ENCODE data around the gene HACD2.

HACD2 gene

DNA sequence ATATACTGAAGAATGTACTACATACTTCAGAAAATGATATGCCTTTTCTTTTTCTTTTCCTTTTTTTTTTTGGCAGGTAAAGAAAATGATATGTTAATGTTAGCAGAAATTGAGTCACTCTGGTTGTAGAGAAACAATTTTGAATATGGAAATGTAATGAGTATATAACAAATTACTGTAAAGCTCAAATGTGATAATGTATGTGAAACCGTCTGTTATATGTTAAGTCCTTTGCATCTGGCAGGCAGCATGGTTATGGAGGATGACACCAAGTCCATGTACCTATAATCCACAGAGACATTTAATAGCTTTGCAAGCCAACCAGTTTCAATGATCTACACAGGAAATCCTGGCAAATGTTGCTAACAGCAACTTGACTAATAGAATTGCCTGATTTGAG lies 58.4 kb downstream of the HACD2 start:
- peak; percentile 47 for DNase-seq
- H3K9me2 ChIP-seq (replicated peaks; ENCODE audit: insufficient read depth, low read length): no peaks in the 10 kb centered on the region
- no peaks in the 10 kb centered on the region for H4K20me1 ChIP-seq (ENCODE audit: insufficient read depth, low read length)
- peaks cover 12% of the 10 kb centered on the region; the same call in 1 of the 2 replicates for H3K79me2 ChIP-seq (ENCODE audit: low read length)
- H3K27me3 ChIP-seq (replicated peaks; ENCODE audit: insufficient read depth, low read length): no peaks in the 10 kb centered on the region
- peaks cover 53% of the 10 kb centered on the region for H3K4me1 ChIP-seq (ENCODE audit: low read length)
- peak overlapping the region; percentile 38 for H3K4me3 ChIP-seq (ENCODE audit: low read length)
- H2AFZ ChIP-seq (ENCODE audit: low read length): no peak overlapping the region
- H3K27ac ChIP-seq (ENCODE audit: low read length): peak overlapping the region; percentile 86
- TF ChIP-seq EZH2phosphoT487 (IDR thresholded peaks at IDR 0.05; ENCODE audit: low read length): no peak
- TF ChIP-seq, protein P1, sequence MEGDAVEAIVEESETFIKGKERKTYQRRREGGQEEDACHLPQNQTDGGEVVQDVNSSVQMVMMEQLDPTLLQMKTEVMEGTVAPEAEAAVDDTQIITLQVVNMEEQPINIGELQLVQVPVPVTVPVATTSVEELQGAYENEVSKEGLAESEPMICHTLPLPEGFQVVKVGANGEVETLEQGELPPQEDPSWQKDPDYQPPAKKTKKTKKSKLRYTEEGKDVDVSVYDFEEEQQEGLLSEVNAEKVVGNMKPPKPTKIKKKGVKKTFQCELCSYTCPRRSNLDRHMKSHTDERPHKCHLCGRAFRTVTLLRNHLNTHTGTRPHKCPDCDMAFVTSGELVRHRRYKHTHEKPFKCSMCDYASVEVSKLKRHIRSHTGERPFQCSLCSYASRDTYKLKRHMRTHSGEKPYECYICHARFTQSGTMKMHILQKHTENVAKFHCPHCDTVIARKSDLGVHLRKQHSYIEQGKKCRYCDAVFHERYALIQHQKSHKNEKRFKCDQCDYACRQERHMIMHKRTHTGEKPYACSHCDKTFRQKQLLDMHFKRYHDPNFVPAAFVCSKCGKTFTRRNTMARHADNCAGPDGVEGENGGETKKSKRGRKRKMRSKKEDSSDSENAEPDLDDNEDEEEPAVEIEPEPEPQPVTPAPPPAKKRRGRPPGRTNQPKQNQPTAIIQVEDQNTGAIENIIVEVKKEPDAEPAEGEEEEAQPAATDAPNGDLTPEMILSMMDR (IDR thresholded peaks at IDR 0.05; ENCODE audit: low read length): no peak
- no peak for TF ChIP-seq EZH2 (optimal IDR thresholded peaks at IDR 0.05; ENCODE audit: low read depth, low read length)
- no peaks in the 10 kb centered on the region for H3K9me3 ChIP-seq (replicated peaks; ENCODE audit: insufficient read depth, low read length)
- peak overlapping the region; percentile 72 for H3K4me2 ChIP-seq (ENCODE audit: low read depth, low read length)
- H3K9ac ChIP-seq (ENCODE audit: low read length): peak overlapping the region; percentile 17; the same call in 1 of the 2 replicates
- H3K36me3 ChIP-seq (replicated peaks; ENCODE audit: insufficient read depth, low read length): no peaks in the 10 kb centered on the region
- peaks cover 17% of the 10 kb centered on the region for H3F3A ChIP-seq (ENCODE audit: insufficient read depth, low read length)

DNA sequence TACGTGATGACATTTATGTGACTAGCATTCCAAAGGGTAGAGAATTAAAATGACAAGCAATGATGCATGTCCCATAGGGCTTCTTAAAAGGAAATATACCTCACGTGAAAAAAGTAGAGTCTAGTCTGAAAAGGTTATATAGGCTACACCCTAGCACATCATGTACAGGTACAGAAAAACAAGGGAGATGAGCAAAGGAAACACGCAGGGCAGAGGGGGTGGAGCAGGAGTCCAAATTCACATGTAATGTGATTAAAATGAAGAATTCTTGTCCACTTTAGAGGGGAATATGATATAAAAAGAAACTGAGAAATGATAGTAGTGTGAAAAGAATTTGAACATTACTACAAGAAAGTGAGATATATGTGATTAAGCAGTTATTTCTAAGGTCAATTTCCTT lies 59.4 kb downstream of the HACD2 start:
- H3K9ac ChIP-seq (ENCODE audit: low read length): no peak overlapping the region
- no peaks in the 10 kb centered on the region for H3K9me2 ChIP-seq (replicated peaks; ENCODE audit: insufficient read depth, low read length)
- TF ChIP-seq EZH2 (optimal IDR thresholded peaks at IDR 0.05; ENCODE audit: low read depth, low read length) (no peak), EZH2phosphoT487 (IDR thresholded peaks at IDR 0.05; ENCODE audit: low read length) (no peak)
- TF ChIP-seq, protein P1 (IDR thresholded peaks at IDR 0.05; ENCODE audit: low read length): no peak
- peak overlapping the region; percentile 72; the same call in 1 of the 2 replicates for H3K4me2 ChIP-seq (ENCODE audit: low read depth, low read length)
- H3K4me1 ChIP-seq (ENCODE audit: low read length): peaks cover 57% of the 10 kb centered on the region
- no peak overlapping the region for H3K27ac ChIP-seq (ENCODE audit: low read length)
- no peaks in the 10 kb centered on the region for H4K20me1 ChIP-seq (ENCODE audit: insufficient read depth, low read length)
- H3F3A ChIP-seq (ENCODE audit: insufficient read depth, low read length): peaks cover 17% of the 10 kb centered on the region
- H3K36me3 ChIP-seq (replicated peaks; ENCODE audit: insufficient read depth, low read length): no peaks in the 10 kb centered on the region
- no peaks in the 10 kb centered on the region for H3K9me3 ChIP-seq (replicated peaks; ENCODE audit: insufficient read depth, low read length)
- no peak overlapping the region for H3K4me3 ChIP-seq (ENCODE audit: low read length)
- peaks cover 12% of the 10 kb centered on the region; the same call in 1 of the 2 replicates for H3K79me2 ChIP-seq (ENCODE audit: low read length)
- H2AFZ ChIP-seq (ENCODE audit: low read length): no peak overlapping the region
- no peaks in the 10 kb centered on the region for H3K27me3 ChIP-seq (replicated peaks; ENCODE audit: insufficient read depth, low read length)
- DNase-seq: no peak

DNA sequence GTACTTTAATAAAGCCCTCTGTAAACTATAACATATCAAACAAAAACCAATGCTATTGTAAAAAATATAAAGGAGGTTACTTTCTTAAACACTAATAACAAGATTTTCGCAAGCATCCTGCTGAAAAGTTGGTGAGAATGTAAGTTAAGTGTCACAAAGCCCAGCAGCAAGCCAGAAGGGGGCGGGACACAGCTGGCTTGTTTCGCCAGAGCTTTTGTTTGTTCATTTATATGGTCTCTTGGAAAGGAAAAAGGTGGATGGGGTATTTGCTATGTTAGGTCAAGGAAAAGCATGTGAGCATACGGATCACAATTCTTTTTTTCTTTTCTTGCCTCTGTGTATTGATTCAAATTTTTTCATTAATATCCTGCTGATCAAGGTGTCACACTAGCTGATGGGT lies 59.9 kb downstream of the HACD2 start:
- Histone ChIP-seq H3K79me2 (ENCODE audit: low read length) (peaks cover 12% of the 10 kb centered on the region; the same call in 1 of the 2 replicates), H3K4me3 (ENCODE audit: low read length) (no peak overlapping the region), H3K4me2 (ENCODE audit: low read depth, low read length) (no peak overlapping the region), H3K9me2 (replicated peaks; ENCODE audit: insufficient read depth, low read length) (no peaks in the 10 kb centered on the region), H4K20me1 (ENCODE audit: insufficient read depth, low read length) (no peaks in the 10 kb centered on the region), H3K9me3 (replicated peaks; ENCODE audit: insufficient read depth, low read length) (no peaks in the 10 kb centered on the region), H3K27ac (ENCODE audit: low read length) (no peak overlapping the region), H3K9ac (ENCODE audit: low read length) (no peak overlapping the region), H3K36me3 (replicated peaks; ENCODE audit: insufficient read depth, low read length) (no peaks in the 10 kb centered on the region), H3F3A (ENCODE audit: insufficient read depth, low read length) (peaks cover 17% of the 10 kb centered on the region), H3K27me3 (replicated peaks; ENCODE audit: insufficient read depth, low read length) (no peaks in the 10 kb centered on the region), H2AFZ (ENCODE audit: low read length) (no peak overlapping the region), H3K4me1 (ENCODE audit: low read length) (peaks cover 58% of the 10 kb centered on the region)
- TF ChIP-seq, protein P1 (IDR thresholded peaks at IDR 0.05; ENCODE audit: low read length): no peak
- no peak for DNase-seq
